Heart right ventricle (tissue), 16 donors: ENCODE measurements around the gene CALCOCO1. TPM values are rescaled to one million over a fixed set of nuclear protein-coding genes. Genes with fewer than 3 reads are reported as not detected.

Experiments
- ATAC-seq, 8 donors: fragments of 200-7000 bp; cut with Tn5 transposase; one replicate each; pipeline ENCODE4 v1.9.1; 2020; ENCODE audit warnings: mild to moderate bottlenecking in 8 of 8, moderate library complexity in 8 of 8, moderate number of reproducible peaks in 1 of 8
- DNase-seq, 2 donors: peaks; one replicate each; pipeline ENCODE4 v3.0.0-alpha.2; 2020
- H3K27ac ChIP-seq, 10 donors: fragments of 200-600 bp; sonication (generic) in 2 of 10; one replicate each; pipeline versions ENCODE4 v1.5.0 to v1.8.0; 2020 to 2022; ENCODE audit warnings: mild to moderate bottlenecking in 3 of 10
- H3K27me3 ChIP-seq, 7 donors: fragments of 200-600 bp; one replicate each; pipeline ENCODE4 v1.8.0; 2021 to 2022; ENCODE audit warnings: mild to moderate bottlenecking in 2 of 7
- H3K36me3 ChIP-seq, 9 donors: fragments of 200-600 bp; sonication (generic) in 1 of 9; one replicate each; pipeline versions ENCODE4 v1.5.0 to v1.8.0; 2020 to 2022; ENCODE audit warnings: mild to moderate bottlenecking in 2 of 9
- H3K4me1 ChIP-seq, 9 donors: fragments of 200-600 bp; sonication (generic) in 1 of 9; one replicate each; pipeline versions ENCODE4 v1.5.0 to v1.8.0; 2020 to 2022; ENCODE audit warnings: mild to moderate bottlenecking in 4 of 9
- H3K4me3 ChIP-seq, 10 donors: fragments of 200-600 bp; sonication (generic) in 2 of 10; one replicate each; pipeline versions ENCODE4 v1.5.0 to v1.8.0; 2020 to 2022; ENCODE audit warnings: mild to moderate bottlenecking in 7 of 10, moderate library complexity in 2 of 10
- H3K9me3 ChIP-seq, 11 donors: fragments of 200-600 bp in 10 of 11; sonication (generic) in 2 of 11; one replicate each; pipeline versions ENCODE4 v1.5.0 to v1.8.0; 2013 to 2022; ENCODE audit warnings: mild to moderate bottlenecking in 2 of 11, control low read depth in 1 of 11, moderate library complexity in 1 of 11
- WGBS, 2 donors: extraction: QIAGEN DNeasy Blood & Tissue Kit; methylation state at CpG; one replicate each; pipeline ENCODE4 v1.1.7; 2013; ENCODE audit warnings: inconsistent platforms in 1 of 2; 5-methylcytosine and 5-hydroxymethylcytosine counted together
- intact Hi-C, 10 donors: fragments of 100-400 bp; cut with DNase I; formaldehyde crosslinking; loops; one replicate each; pipeline versions ENCODE4 v1.11.1 to v1.14.2; 2022
- polyA plus RNA-seq, 2 donors: library from polyadenylated mRNA; stranded (reverse); fragments of 200-250 nt; gene quantifications; one replicate each; pipeline ENCODE4 v1.2.3, GENCODE V29; 2013
- total RNA-seq, 10 donors: library from RNA; stranded (reverse); fragmentation: NEBNext Ultra II Directional in 3 of 10; extraction: Animal tissue kit (Norgen Biotek cat#: 25700) in 3 of 10; gene quantifications; one replicate each; pipeline versions ENCODE4 v1.2.1 to v1.2.4, GENCODE V29; 2021 to 2023
- TF ChIP-seq, protein P1 (sequence below), 9 donors: fragments of 200-600 bp; sonication (generic) in 2 of 9; IDR thresholded peaks; one replicate each; pipeline versions ENCODE4 v1.5.0 to v1.8.0; 2021 to 2022; ENCODE audit warnings: antibody characterized with exemption in 9 of 9, mild to moderate bottlenecking in 5 of 9, moderate library complexity in 1 of 9
- donor health status: Arrhythmogenic right ventricular cardiomyopathy.
- donor health status: ischemic (EF 13 %, LVEDD 7.1; RV severe dilation, severe dysfunction).
- donor health status: healthy with polysubstance abuse.
- donor health status: DM: no; HTN: yes; CAD: no.
- donor health status: DM: no; HTN: no; CAD: no.
- donor health status: ischemic (EF 25% LVEDD 6.9; RV normal size, moderate dysfunction).
- donor health status: ischemic (EF 25% LVEDD 5.7; RV mildly dilated, moderate dysfunction).
- donor health status: healthy.
- donor health status: DM: yes; HTN: yes; CAD: no.
- donor health status: Ischemic cardiomyopathy.
- donor health status: ischemic (EF 35%, LVEDD 5.7; RV mildly dilated, moderate dysfunction).
- donor health status: nonischemic (EF 11% LVEDD 7.7; RV severe dilation, severe dysfunction).
- donor health status: DM: yes; HTN: yes; CAD: no.
- donor health status: PGD.
- donor health status: ischemic (EF 29% LVEDD 5.4; RV normal size, mild dysfunction).
- donor health status: nonischemic (EF 23%, LVEDD 6.1; RV moderate dilation, normal function).

Gene CALCOCO1
- total and polyA plus RNA-seq, 12 donors = 105 to 264 (median 198) TPM

DNA sequence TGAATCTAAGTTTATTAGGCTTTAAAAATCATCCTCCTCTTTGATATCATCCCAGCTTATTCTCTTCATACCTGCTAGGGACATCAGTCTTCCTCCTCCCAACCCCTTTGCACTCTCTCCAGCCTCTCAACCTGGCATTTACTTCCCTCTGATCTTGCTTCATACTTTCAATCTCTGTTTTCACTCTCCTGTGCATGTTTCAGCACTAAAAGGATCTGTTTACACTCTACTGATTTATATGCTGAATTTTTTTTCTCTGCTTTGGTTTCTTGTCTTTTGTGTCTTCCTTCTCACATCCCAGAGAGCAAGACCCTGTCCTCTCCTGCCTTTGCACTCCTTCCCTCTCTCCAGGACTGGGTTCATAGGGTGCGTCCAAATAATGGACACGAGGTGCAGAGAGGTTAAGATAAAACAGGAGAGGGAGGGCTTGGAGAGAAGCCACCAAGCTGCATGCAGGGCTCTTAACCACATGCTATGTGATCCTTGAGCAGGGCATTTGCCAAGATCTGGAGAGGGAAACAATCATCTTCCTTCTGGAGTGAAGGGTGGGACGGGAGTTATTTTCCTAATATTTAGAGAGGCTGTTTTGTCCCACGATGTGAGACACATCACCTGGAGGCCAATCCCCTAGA is 27.5 kb upstream of the CALCOCO1 start:
- Histone ChIP-seq H3K9me3 (no peaks in the 10 kb centered on the region), H3K27me3 (peaks cover 0 to 84% (median 31%) of the 10 kb centered on the region in 7 donors), H3K36me3 (no peaks in the 10 kb centered on the region), H3K27ac (no peak overlapping the region), H3K4me1 (peaks cover 0 to 47% (median 20%) of the 10 kb centered on the region in 9 donors), H3K4me3 (no peak overlapping the region)
- WGBS, 2 donors = 3 to 13% methylated on average over 4 of the region's 4 CpGs
- TF ChIP-seq, protein P1, sequence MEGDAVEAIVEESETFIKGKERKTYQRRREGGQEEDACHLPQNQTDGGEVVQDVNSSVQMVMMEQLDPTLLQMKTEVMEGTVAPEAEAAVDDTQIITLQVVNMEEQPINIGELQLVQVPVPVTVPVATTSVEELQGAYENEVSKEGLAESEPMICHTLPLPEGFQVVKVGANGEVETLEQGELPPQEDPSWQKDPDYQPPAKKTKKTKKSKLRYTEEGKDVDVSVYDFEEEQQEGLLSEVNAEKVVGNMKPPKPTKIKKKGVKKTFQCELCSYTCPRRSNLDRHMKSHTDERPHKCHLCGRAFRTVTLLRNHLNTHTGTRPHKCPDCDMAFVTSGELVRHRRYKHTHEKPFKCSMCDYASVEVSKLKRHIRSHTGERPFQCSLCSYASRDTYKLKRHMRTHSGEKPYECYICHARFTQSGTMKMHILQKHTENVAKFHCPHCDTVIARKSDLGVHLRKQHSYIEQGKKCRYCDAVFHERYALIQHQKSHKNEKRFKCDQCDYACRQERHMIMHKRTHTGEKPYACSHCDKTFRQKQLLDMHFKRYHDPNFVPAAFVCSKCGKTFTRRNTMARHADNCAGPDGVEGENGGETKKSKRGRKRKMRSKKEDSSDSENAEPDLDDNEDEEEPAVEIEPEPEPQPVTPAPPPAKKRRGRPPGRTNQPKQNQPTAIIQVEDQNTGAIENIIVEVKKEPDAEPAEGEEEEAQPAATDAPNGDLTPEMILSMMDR (IDR thresholded peaks at IDR 0.05) = no peak
- intact Hi-C loops = no loop called here
- no peak for DNase-seq
- peak in 1 of 8 donors; percentile 12 for ATAC-seq

DNA sequence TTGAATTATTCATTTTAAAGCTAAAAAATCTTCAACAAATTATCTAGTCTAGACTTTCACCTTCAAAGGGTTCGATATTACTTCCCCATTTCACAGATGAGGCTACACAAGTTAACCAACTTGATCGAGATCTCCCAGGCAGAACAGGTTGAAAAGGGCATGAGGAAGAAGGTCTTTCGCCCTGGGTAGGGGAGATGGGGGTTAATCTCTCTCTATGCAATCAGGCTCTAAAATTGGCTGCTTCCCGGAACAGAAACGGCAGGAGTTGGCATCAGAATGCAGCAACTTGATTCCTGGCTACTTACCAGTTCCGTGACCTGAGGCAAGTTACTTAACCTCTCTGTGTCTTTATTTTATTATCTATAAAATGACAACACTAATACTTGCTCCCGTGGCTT is 26.9 kb upstream of the CALCOCO1 start:
- ATAC-seq = no peak
- Histone ChIP-seq H3K27ac (no peak overlapping the region), H3K9me3 (no peaks in the 10 kb centered on the region), H3K4me1 (peaks cover 0 to 47% (median 20%) of the 10 kb centered on the region in 9 donors), H3K36me3 (no peaks in the 10 kb centered on the region), H3K4me3 (no peak overlapping the region), H3K27me3 (peaks cover 0 to 84% (median 31%) of the 10 kb centered on the region in 7 donors)
- WGBS, 2 donors = 40 to 43% methylated on average over 7 of the region's 7 CpGs
- DNase-seq = no peak
- TF ChIP-seq, protein P1 (IDR thresholded peaks at IDR 0.05) = no peak
- intact Hi-C loops = no loop called here

DNA sequence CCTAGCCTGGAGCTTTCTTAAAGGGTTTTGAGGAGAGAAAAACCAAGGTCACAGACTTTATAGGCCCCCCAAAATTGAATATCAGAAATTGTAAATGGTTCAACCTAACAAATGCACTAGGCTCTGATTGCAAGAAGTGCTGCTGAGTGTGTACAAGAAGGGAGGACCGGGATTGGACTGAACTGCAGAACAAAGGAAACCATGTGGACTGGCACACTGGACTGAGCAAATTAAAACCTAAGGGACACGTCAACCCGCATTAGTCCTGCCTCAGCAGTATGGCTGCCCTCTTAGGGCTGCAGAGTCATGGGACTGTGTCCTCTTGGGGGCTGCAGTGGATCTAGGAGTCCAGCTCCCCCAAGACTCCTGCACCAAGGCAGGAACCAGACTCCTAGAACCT is 25.4 kb upstream of the CALCOCO1 start:
- no peaks in the 10 kb centered on the region for H3K9me3 ChIP-seq
- TF ChIP-seq, protein P1 (IDR thresholded peaks at IDR 0.05) = no peak
- H3K27ac ChIP-seq = no peak overlapping the region
- H3K4me3 ChIP-seq = no peak overlapping the region
- WGBS, 2 donors = 91 to 93% methylated on average over 3 of the region's 3 CpGs
- intact Hi-C loops = no loop called here
- H3K27me3 ChIP-seq = peaks cover 4 to 84% (median 32%) of the 10 kb centered on the region in 7 donors
- ATAC-seq (no peak), DNase-seq (no peak)
- H3K4me1 ChIP-seq = peaks cover 0 to 47% (median 20%) of the 10 kb centered on the region in 9 donors
- H3K36me3 ChIP-seq = no peaks in the 10 kb centered on the region

DNA sequence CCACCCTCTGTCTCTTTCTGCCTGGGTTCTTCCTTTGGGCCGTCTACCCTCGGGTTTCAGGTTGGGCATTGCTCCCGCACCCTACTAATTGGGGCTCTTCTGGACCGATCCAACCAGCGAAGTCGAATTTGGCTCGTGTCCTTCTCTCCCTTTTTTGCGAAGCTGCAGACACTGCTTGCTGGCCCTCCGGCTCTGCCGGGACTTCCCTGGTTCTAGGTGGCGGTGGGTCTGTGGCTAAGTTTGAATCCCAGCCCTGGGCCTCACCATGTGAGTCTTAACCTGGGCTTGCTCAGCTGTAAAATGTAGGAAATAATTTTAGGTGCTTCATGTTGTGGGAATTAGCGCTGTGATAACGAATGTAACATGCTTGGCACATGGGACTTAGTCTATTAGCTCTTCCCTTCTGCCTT is 24.9 kb upstream of the CALCOCO1 start:
- Histone ChIP-seq H3K9me3 (no peaks in the 10 kb centered on the region), H3K27me3 (peaks cover 4 to 84% (median 33%) of the 10 kb centered on the region in 7 donors), H3K36me3 (no peaks in the 10 kb centered on the region), H3K4me3 (peak overlapping the region in 8 of 10 donors; percentile 39 to 67 (median 62)), H3K4me1 (peaks cover 0 to 43% (median 20%) of the 10 kb centered on the region in 9 donors), H3K27ac (peak overlapping the region in 6 of 10 donors; percentile 28 to 66 (median 62))
- TF ChIP-seq, protein P1 (IDR thresholded peaks at IDR 0.05) = no peak
- DNase-seq = no peak
- ATAC-seq = peak in 1 of 8 donors; percentile 4
- WGBS, 2 donors = 36 to 58% methylated on average over 13 of the region's 13 CpGs
- intact Hi-C loops = no loop called here
